HG03571 (cell line): Measurements from ENCODE around the gene DLG4.
"Not testable (repeated sequence)": the region's sequence is repeated elsewhere in the genome, so short reads cannot be mapped to it uniquely, and the experiment has no call there.

Experiments used
- ATAC-seq: cut with Tn5 transposase; IDR thresholded peaks from one replicate; pipeline ENCODE4 v1.9.1; 2021; ENCODE audit not compliant: unreplicated experiment

Gene DLG4

GRCh38 chr17:7190276-7190917 lies 29.2 kb downstream of the DLG4 start:
- no peak for ATAC-seq

- no peak for ATAC-seq
Observed at GRCh38 chr17:7186241-7186640, 33.4 kb downstream of the DLG4 start.

DNA sequence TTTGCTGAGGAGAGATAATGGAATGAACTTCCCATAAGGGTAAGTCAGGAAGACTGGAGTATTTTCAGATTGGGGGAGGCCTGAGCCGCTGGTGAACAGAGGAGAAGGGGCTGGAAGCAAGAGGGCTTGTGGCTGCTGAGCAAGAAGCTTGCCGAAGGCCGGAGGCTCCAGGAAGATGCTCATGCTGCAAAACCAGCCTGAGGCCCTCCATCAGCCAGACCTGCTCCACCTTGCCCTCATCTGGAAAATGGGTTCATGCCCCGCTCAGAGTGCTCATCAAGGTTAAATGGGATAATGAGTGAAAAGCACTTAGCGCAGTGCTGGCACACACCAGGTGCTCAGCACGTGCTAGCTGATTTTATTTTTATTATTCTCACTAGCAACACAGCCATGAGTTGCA lies 35.0 kb downstream of the DLG4 start:
- no peak for ATAC-seq

GRCh38 chr17:7184091-7184488 lies 35.5 kb downstream of the DLG4 start:
- ATAC-seq = no peak

DNA sequence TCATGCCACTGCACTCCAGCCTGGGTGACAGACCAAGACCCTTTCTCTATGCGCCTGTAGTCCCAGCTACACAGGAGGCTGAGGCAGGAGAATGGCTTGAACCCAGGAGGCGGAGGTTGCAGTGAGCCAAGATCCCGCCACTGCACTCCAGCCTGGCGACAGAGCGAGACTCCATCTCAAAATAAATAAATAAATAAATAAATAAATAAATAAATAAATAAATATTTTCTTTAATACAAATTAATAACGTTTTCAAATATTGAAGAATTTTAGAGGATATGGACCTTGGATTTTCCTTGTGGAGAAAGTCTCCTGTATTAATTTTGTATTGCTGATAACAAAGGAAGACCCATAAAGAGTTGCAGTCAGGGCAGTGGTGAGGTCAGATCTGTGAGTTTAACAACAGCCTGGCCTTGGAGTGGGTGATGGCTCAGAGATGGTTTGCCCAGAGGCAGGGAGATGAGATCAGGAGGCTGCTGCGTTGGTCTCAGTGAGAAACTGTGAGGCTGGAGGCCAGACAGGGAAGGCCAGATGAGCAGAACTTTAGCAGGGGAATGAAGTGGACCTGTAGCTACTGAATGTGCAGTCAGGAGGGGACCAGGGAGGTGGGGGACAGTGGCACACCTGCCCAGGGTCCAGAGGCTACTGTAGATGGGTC lies 36.1 kb downstream of the DLG4 start:
- no peak for ATAC-seq

DNA sequence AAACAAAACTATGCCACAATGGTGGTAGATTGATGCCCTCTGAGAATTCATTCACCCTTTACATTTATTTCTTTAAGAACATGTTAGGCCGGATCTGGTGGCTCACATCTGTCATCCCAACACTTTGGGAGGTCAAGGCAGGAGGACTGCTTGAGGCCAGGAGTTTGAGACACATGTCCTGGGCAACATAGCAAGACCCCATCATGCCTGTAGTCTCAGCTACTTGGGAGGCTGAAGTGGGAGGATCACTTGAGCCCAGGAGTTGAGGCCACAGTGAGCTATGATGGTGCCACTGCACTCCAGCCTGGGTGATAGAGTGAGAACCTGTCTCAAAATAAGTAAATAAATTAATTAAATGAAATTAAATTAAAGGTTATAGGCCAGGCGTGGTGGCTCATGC lies 37.5 kb downstream of the DLG4 start:
- not testable (repeated sequence) for ATAC-seq

DNA sequence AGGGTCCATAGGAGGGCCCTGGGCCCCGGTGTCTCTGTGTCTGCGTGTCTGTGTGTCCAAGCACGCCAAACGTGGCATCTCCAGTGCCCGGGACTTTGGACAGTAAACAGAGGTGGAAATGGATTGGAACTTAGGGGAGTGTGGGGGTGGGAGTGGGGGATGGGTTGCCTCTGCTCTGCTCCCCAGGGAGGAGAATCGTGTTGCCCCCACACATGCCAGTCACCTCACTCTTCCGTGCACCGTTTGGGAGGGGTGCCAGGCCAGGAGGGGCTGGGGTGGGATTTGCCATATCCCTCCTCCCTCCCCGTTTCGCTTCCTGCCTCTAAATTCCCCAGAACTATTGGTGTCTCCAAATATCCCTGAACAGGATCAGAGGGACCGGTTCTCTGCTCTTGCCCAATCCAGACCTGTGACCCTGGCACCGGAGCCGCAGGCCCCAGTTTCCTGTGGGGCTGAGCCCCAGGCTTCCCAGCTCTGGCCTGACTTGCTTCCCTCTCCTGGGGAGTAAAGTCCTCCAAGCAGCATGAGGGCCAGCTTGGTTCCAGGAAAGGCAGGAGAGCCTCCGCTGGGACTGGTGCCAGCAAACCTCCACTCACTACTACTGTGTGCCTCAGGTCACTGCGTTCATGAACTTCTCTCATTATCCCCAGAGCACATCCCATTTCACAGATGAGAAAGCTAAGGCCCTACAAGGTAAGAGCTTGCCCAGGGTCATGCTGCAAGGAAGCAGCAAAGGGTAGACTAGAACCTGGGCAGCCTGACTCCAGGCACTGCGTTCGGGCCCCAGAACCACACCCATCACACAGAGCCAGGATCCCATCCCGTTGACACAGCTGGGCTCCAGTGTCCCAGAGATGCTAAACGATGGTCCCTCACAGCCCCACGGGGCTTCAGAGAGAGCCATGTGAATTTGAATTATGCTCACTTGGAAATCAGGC lies 40.0 kb downstream of the DLG4 start, which contains the start of gene ASGR1:
ASGR1 (minus strand) TSS at position 54 of the 938 bp plus-strand sequence. CDS start 807 bp downstream, outside the sequence.
- no peak for ATAC-seq

DNA sequence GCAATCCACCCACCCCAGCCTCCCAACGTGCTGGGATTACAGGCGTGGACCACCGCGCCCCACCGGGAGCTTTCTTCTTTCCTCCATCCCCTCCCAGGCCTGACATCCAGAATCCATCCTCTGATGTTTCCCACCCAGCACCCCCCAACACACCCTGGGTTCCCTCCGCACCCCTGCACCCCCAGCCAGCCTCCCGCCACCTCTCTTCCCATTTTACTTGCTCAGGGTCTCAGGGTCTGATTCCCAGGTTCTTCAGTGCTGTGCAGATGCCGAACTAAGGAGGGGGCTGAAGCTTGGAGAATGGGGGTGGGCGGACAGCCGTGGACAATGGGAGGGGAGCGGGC lies 40.7 kb downstream of the DLG4 start:
- ATAC-seq = no peak

DNA sequence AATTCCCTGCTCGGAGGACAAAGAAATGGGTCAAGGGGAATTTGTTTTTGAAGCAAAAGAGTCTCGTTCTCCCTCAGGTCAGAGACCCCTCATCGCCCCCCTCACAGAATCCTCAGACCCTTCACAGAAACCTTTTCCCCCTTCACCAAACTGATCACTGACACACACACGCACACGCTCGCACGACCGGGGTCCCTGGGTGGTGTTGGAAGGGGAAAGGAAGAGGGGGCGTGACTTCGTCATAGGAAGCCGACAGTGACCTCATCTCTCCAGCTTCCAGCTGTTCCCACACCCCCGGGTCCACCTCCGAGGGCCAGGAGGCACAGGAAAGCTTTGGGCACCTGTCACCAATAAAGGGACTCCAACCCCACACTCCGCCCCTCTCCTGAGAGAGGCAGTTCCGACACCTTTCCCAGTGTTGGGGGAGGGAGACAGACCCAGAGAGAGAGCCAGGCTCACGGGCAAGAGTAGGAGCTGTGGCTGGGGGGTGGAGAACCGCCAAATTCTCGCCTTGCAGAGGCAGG lies 41.6 kb downstream of the DLG4 start:
- no peak for ATAC-seq

- no peak for ATAC-seq
Observed at GRCh38 chr17:7177191-7177953, 42.3 kb downstream of the DLG4 start.

DNA sequence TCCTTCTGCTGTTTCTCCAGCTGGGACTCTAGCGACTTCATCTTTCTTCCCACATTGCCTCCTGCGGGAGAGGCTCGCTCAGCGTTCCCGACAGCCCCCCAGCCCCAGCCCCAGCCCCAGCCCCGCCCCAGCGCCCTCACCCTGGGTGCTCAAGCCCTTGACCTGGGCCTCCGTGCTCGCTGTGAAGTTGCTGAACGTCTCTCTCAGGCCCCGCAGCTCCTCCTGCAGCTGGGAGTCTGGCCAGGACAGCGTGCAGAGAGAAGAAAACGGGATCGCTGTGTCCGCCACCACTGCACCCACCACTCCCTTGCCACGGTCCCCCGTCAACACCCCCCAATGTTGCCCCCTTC lies 42.8 kb downstream of the DLG4 start:
- no peak for ATAC-seq

DNA sequence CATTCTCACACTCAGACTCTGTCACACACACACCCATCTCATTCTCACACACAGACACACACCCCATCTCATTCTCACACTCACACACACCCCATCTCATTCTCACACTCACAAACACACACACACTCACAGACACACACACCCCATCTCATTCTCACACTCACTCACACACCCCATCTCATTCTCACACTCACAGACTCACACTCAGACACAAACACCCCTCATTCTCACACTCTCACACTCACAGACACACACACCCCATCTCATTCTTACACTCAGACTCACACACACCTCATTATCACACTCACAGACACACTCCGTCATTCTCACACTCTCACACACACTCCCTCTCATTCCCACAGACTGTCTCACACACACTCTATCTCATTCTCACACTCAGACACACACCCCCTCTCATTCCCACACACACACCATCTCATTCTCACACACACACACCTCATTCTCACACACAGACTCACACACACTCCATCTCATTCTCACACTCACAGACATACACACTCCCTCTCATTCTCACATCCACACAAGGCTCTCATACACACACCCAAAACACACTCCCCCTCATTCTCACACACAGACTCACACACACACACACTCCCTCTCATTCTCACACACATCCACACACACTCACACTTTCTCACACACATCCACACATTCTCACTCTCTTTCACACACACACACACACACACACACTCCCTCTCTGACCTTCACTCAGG lies 43.4 kb downstream of the DLG4 start:
- ATAC-seq = no peak

DNA sequence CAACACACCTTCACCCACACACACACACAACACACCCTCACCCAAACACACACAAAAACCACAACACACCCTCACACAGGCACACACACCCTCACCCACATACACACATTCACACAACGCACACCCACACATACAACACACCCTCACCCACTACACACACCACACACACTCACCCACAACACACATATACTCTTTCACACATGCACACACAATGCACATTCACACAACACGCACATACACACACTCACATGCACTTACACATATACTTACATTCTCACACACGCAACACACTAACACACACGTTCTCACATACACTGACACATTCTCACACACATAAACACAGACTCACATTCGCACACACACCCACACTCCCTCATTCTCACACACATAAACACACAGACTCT lies 44.3 kb downstream of the DLG4 start:
- no peak for ATAC-seq

DNA sequence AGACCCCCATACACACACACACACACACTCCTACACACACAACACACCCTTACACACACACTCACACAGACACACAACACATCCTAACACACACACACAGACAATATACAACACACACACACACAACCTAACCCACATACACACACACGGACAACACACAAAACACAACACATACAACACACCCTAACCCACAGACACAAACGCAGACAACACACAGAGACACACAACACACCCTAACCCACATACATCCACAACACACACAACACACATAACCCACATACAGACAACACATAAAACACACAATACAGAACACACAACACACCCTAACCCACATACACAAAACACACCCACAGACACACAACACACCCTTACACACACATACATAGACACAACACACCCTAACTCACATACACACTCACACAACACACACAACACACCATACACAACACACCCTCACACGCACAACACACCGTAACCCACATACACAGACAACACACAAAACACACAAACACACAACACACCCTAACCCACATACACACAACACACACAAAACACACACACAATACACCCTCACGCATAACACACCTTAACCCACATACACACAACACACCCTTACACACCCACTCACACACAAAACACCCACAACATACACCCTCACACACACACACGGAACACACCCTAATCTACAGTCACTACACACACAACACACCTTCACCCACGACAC lies 44.9 kb downstream of the DLG4 start:
- no peak for ATAC-seq

DNA sequence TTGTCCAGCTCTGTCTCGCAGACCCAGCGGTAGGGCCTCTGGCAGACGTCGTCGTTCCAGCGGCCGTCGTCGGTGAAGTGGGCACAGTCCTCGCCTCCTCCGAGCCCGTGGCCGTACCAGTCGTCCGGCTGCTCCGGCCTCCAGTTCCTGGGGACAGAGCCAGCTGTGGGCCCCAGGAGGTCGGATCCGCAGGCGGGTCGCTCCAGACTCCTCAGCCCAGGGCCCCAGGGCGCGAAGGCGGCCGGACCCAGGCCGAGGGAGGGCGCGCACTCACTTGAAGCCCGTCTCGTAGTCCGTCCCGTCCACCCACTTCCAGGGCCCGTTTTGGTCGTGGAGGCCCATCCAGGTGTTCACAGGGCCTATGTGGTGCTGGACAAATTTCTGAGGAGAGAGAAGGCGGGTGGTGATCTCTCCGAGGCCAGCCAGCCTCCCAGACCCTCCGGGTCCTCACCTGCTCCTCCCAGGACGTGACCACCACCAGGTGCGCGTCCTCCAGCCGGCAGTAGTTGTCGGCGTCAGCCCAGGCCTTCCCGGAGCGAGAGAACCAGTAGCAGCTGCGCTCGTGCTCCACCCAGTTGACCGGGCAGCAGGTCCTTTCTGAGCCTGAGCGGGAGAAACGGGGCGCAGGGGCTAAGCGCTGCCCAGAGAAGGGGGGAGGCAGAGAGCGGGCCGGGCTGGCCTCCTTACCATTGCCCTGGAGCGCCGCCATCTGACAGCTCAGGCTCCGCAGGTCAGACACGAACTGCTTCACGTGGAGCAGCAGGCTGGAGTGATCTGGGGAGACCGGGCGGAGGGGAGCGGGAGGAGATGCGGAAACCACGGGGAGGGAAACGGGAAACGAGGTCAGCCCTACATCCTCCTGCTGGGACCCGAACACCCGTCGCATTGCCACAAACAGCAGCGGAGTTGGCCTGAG lies 45.7 kb downstream of the DLG4 start:
- no peak for ATAC-seq

DNA sequence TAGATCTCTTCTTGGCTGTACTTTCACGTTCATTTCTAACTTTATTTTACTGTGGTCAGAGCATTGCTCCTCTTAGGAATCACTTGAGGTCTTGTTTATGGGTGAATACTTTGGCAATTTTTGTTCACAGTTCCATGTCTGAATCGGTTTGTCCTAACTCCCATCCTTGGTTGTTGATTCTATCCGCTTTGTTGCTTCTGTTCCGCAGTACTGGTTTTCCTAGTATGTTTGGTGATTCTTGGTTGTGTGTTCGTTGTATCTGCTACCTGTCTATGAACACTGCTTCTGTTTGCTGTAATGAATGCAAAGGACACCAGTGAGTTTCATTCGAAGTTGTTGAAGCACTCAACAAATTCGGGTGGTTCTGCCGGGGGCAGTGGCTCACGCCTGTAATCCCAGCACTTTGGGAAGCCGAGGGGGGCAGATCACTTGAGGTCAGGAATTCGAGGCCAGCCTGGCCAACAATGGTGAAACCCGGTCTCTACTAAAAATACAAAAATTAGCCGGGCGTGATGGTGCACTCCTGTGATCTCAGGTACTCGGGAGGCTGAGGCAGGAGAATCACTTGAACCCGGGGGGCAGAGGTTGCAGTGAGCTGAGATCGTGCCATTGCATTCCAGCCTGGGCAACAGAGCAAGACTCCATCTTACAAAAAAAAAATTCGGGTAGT lies 47.0 kb downstream of the DLG4 start:
- not testable (repeated sequence) for ATAC-seq

- ATAC-seq = not testable (repeated sequence)
Observed at GRCh38 chr17:7169565-7169908, 50.1 kb downstream of the DLG4 start.
